Activated CD8-positive, alpha-beta T cell treated with anti-CD3 and anti-CD28 coated beads for 36 hours (primary cell): ENCODE results near the gene RNF213. TPM values are rescaled to one million over a fixed set of nuclear protein-coding genes. Genes with fewer than 3 reads are reported as not detected.

Source experiments
- ATAC-seq: fragments of 200-7000 bp; cut with Tn5 transposase; one replicate; pipeline ENCODE4 v1.10.0; 2021; ENCODE audit warnings: mild to moderate bottlenecking, moderate library complexity
- CTCF ChIA-PET: fragments of 350-600 bp; sonication (Branson Sonifier 250); formaldehyde crosslinking; loops from one replicate; lab custom pipeline; 2021; ENCODE audit warnings: antibody characterized with exemption; lab: Charles Lee
- POLR2A ChIA-PET: fragments of 350-600 bp; sonication (Branson Sonifier 250); formaldehyde crosslinking; loops from one replicate; lab custom pipeline; 2021; ENCODE audit warnings: antibody characterized with exemption; lab: Charles Lee
- DNase-seq: peaks from one replicate; pipeline ENCODE4 v3.0.0-alpha.2; 2020
- H3K27ac Mint-ChIP-seq: one replicate; pipeline ENCODE4 v1.8.0; 2021; ENCODE audit warnings: mild to moderate bottlenecking, mixed read lengths
- H3K27me3 Mint-ChIP-seq: one replicate; pipeline ENCODE4 v1.8.0; 2021; ENCODE audit warnings: mixed read lengths
- H3K36me3 Mint-ChIP-seq: one replicate; pipeline ENCODE4 v1.8.0; 2021; ENCODE audit warnings: low read depth, mixed read lengths
- H3K4me1 Mint-ChIP-seq: one replicate; pipeline ENCODE4 v1.8.0; 2021; ENCODE audit warnings: low read depth, mixed read lengths
- H3K4me3 Mint-ChIP-seq: one replicate; pipeline ENCODE4 v1.8.0; 2021; ENCODE audit warnings: mild to moderate bottlenecking, moderate library complexity, mixed read lengths
- H3K9me3 Mint-ChIP-seq: one replicate; pipeline ENCODE4 v1.8.0; 2021; ENCODE audit warnings: mixed read lengths
- intact Hi-C: fragments of 100-400 bp; cut with micrococcal nuclease; formaldehyde crosslinking; loops from one replicate; pipeline ENCODE4 v1.10.0; 2022
- total RNA-seq, 2 experiments: library from RNA; stranded (reverse); gene quantifications; one replicate each; pipeline ENCODE4 v1.2.3, GENCODE V29; 2021
- TF ChIP-seq, protein P1 (sequence below): fragments of 200-600 bp; IDR thresholded peaks from one replicate; pipeline ENCODE4 v1.8.0; 2022; ENCODE audit warnings: antibody characterized with exemption, mild to moderate bottlenecking

RNF213 gene
- total RNA-seq, 2 experiments from 2014 or later = 131 to 142 TPM

DNA sequence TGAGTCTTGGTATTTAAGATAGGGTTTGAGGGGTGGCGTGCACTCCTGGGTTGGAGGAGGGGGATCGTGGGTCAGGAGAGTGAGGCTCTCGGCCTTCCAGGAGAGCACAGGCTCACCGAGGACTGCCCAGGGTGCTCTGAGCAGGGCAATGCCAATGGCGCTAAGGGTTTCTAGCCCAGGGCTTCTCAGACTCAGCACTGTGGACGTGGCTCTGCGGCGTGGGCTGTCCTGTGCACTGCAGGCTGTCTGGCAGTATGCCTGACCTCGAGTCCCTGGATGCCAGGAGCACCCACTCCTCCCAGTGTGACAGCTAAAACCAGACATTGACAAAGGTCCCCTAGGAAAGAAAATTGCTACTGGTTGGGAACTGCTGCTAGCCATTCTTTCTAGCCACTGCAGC, 117.1 kb downstream of the RNF213 start:
- Mint-ChIP-seq H3K4me3 (no peak overlapping the region), H3K9me3 (no peaks in the 10 kb centered on the region), H3K27me3 (no peaks in the 10 kb centered on the region), H3K27ac (no peak overlapping the region), H3K36me3 (peaks cover 60% of the 10 kb centered on the region), H3K4me1 (no peaks in the 10 kb centered on the region)
- ATAC-seq (no peak), DNase-seq (no peak)
- POLR2A ChIA-PET = interaction anchor here (0.6 to 1.3 kb wide), 3 partner anchors 16 to 1238 kb away, joined by 3 to 4 read pairs (median 4); no protein-coding TSS in a partner anchor
- intact Hi-C loops = no loop called here
- CTCF ChIA-PET = interaction anchor here (1.1 kb wide), 1 partner anchor 276 kb away, joined by 3 read pairs; the partner anchor contains the start of gene GAA
- TF ChIP-seq, protein P1, sequence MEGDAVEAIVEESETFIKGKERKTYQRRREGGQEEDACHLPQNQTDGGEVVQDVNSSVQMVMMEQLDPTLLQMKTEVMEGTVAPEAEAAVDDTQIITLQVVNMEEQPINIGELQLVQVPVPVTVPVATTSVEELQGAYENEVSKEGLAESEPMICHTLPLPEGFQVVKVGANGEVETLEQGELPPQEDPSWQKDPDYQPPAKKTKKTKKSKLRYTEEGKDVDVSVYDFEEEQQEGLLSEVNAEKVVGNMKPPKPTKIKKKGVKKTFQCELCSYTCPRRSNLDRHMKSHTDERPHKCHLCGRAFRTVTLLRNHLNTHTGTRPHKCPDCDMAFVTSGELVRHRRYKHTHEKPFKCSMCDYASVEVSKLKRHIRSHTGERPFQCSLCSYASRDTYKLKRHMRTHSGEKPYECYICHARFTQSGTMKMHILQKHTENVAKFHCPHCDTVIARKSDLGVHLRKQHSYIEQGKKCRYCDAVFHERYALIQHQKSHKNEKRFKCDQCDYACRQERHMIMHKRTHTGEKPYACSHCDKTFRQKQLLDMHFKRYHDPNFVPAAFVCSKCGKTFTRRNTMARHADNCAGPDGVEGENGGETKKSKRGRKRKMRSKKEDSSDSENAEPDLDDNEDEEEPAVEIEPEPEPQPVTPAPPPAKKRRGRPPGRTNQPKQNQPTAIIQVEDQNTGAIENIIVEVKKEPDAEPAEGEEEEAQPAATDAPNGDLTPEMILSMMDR = no peak

DNA sequence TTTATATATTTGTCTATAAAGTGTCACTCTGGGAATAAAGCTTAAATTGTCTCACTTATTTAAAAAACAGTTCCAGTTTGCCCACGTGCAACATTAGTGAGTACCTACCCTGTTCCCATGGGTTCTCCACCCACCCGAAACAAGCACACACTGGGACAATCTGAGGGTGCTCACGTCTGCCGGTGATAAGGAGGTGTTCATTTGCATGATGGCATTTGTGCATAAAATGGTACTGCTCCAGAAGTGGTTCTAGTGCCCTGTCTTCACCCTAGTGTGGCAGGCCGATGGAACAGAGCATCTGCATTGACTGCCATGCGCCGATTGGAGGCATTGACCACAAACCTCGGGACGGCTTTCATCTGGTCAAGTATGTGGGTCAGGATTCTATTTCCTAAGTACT, 118.7 kb downstream of the RNF213 start:
- Mint-ChIP-seq H3K36me3 (peaks cover 64% of the 10 kb centered on the region), H3K9me3 (no peaks in the 10 kb centered on the region), H3K4me3 (no peak overlapping the region), H3K27ac (no peak overlapping the region), H3K27me3 (no peaks in the 10 kb centered on the region), H3K4me1 (no peaks in the 10 kb centered on the region)
- ATAC-seq (no peak), DNase-seq (no peak)
- intact Hi-C loops = no loop called here
- CTCF ChIA-PET = interaction anchor here (0.8 kb wide), 1 partner anchor 126 kb away, joined by 3 read pairs; no protein-coding TSS in a partner anchor
- POLR2A ChIA-PET = interaction anchor here (1.3 kb wide), 1 partner anchor 19 kb away, joined by 4 read pairs; no protein-coding TSS in a partner anchor
- TF ChIP-seq, protein P1 = no peak

DNA sequence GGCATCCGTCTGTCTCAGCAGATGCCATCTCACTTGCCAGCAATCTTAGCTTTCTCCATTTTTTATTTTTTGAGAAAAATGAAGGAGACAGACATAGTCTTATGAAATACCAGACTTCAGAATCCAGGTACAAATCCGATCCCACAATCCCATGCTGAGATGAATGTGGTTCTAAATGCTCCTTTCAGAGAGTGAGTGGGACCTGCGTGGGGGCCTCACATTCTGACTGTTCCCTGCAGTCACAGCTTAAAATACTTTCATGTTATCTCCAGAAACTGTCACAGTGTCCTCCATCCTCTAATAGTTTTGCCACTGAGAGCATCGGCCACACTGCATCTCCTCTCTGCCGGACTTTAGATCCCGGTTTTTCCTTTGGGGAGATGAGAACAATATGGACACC, 119.4 kb downstream of the RNF213 start:
- Mint-ChIP-seq H3K4me3 (no peak overlapping the region), H3K36me3 (peaks cover 63% of the 10 kb centered on the region), H3K27ac (no peak overlapping the region), H3K4me1 (no peaks in the 10 kb centered on the region), H3K27me3 (no peaks in the 10 kb centered on the region), H3K9me3 (no peaks in the 10 kb centered on the region)
- TF ChIP-seq, protein P1 = no peak
- ChIA-PET CTCF (no interaction called here), POLR2A (interaction anchor here (0.8 to 1.3 kb wide), 2 partner anchors 10 to 31 kb away, joined by 3 read pairs; no protein-coding TSS in a partner anchor)
- ATAC-seq = no peak
- no peak for DNase-seq
- intact Hi-C loops = no loop called here

DNA sequence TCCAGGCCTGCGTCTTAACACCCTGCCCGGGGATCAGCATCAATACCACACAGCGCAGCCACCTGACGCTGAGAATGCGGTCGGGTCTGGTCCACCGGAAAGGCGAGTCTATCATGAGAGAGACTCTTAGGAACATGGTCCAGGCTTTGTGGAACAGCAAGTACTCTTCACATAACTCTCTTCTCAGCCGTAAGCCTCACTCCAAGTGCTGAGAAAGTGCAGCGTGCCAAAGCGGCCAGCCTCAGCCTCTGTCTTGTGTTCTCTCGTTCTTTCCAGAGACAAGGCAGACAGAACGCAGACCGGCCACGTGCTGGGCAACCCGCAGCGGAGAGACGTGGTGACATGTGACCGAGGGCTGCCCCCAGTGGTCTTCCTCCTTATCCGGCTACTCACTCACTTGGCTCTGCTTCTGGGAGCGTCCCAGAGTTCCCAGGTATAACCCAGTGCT, 119.9 kb downstream of the RNF213 start:
- ChIA-PET POLR2A (interaction anchor here (0.8 to 1.3 kb wide), 2 partner anchors 10 to 32 kb away, joined by 3 read pairs; no protein-coding TSS in a partner anchor), CTCF (no interaction called here)
- ATAC-seq = no peak
- no peaks in the 10 kb centered on the region for H3K27me3 Mint-ChIP-seq
- H3K9me3 Mint-ChIP-seq = no peaks in the 10 kb centered on the region
- TF ChIP-seq, protein P1 = no peak
- H3K36me3 Mint-ChIP-seq = peaks cover 60% of the 10 kb centered on the region
- no peak for DNase-seq
- H3K27ac Mint-ChIP-seq = no peak overlapping the region
- H3K4me3 Mint-ChIP-seq = no peak overlapping the region
- intact Hi-C loops = no loop called here
- H3K4me1 Mint-ChIP-seq = no peaks in the 10 kb centered on the region

DNA sequence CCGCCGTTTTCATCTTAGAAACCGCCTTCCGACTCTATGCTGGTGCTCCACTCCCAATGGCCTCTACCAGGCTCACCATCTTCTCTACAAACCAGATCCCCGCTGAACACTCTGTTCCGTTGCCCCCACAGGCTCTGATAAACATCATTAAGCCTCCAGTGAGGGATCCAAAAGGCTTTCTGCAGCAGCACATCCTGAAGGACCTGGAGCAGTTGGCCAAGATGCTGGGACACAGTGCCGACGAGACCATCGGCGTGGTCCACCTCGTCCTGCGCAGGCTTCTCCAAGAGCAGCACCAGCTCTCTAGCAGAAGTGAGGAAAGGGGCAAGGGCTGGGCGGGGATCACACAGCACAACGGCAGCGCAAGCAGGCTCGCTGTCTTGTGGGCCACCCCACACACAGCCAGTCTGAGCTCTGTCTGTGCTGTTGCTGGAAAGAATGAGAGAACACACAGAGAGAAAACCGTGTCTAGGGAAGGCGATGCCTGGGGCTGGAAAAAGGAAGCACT, 120.8 kb downstream of the RNF213 start:
- no peak overlapping the region for H3K4me3 Mint-ChIP-seq
- DNase-seq (no peak), ATAC-seq (no peak)
- TF ChIP-seq, protein P1 = no peak
- H3K27me3 Mint-ChIP-seq = no peaks in the 10 kb centered on the region
- ChIA-PET CTCF (interaction anchor here (1.6 kb wide), 1 partner anchor 20 kb away, joined by 3 read pairs; no protein-coding TSS in a partner anchor), POLR2A (interaction anchor here (0.7 to 1.1 kb wide), 2 partner anchors 8 to 19 kb away, joined by 3 read pairs; no protein-coding TSS in a partner anchor)
- peaks cover 61% of the 10 kb centered on the region for H3K36me3 Mint-ChIP-seq
- H3K27ac Mint-ChIP-seq = no peak overlapping the region
- no peaks in the 10 kb centered on the region for H3K4me1 Mint-ChIP-seq
- intact Hi-C loops = no loop called here
- H3K9me3 Mint-ChIP-seq = no peaks in the 10 kb centered on the region
